Germinal center (tissue), 1 donor: ENCODE results near the gene PGPEP1.

Source experiments
- DNase-seq: peaks from one replicate; pipeline ENCODE4 v3.0.0; 2012; ENCODE audit warnings: mixed read lengths, low spot score

PGPEP1 gene

DNA sequence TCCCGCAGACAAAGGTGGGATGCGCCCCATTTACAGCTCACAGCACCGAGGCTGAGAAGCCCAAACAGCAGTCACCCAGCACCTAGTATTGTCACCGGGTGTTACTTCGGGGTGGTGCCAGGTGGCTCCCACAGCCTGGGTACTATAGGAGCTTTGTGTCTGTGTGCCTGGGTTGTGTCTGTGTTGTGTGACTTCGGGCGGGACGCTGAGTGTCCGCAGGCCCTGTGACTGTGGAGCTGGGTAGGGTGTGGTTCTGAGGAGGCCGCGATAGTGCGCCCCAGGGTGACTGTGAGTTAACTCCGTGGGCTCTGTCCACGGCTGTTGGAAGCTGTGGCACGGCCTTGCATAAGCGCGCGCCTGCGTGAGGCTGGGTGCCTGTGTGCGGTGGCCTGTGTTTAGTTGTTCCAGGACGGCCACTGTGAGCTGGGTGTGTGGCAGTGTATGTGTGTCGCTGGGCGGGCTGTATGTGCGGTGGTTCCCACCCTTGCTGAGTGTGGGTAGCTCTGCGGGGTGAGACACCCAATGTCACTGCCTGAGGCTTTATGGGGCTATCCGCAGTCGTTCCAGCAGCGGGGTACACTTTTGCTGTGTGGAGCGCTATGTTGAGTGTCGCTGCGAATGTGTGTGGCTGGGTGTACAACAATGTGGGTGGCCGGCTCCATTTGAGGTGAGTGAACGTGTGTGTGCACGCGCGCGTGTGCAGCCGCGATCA, 78.2 kb downstream of the PGPEP1 start:
- no peak for DNase-seq

DNA sequence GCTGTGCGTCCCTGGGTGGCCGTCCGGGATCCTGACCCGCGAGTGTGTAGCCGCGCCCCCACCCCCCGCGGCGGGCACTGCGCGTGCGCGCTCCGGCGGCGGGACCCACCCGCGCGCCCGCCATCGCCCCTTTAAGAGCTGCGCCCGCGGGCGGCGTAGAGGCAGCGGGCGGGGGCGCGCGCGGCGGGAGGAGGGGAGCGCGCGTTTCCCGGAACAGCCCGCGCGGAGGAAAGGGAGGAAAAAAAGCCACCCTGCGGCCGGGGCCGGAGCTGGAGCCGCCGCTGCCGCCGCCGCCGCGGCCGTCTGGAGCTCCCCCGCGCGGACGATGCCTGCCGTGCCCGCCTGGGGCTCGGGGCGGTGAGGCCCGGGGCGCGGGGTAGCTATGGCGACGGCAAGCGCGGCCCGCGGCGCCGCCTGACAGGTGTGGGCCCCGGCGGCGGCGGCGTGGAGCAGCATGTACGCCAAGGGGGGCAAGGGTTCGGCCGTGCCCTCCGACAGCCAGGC, 78.8 kb downstream of the PGPEP1 start, which contains the start of gene SSBP4:
Gene SSBP4 (plus strand): TSS at position 204 of the 504 bp plus-strand sequence. CDS start 251 bp downstream, at position 455.
- peak; percentile 89 for DNase-seq
